HG03439 (cell line): ENCODE measurements around the gene ARID5B.
"Not testable (repeated sequence)": the region's sequence is repeated elsewhere in the genome, so short reads cannot be mapped to it uniquely, and the experiment has no call there.

ENCODE experiments used
- ATAC-seq: cut with Tn5 transposase; IDR thresholded peaks from one replicate; pipeline ENCODE4 v1.9.1; 2021; ENCODE audit warnings: mild to moderate bottlenecking, moderate library complexity; ENCODE audit not compliant: unreplicated experiment

ARID5B gene

GRCh38 chr10:61900829-61901792, at the start of gene ARID5B:
ARID5B (plus strand) TSS chr10:61901699; CDS start chr10:61901710, 11 bp downstream.
- ATAC-seq: no peak

GRCh38 chr10:61852261-61852660, 49.2 kb upstream of the ARID5B start:
- ATAC-seq: no peak

GRCh38 chr10:61855771-61856170, 45.7 kb upstream of the ARID5B start:
- no peak for ATAC-seq

- ATAC-seq: no peak
Measured at GRCh38 chr10:61857746-61858145, 43.8 kb upstream of the ARID5B start.

GRCh38 chr10:61859786-61860185, 41.7 kb upstream of the ARID5B start:
- no peak for ATAC-seq

- no peak for ATAC-seq
Measured at GRCh38 chr10:61860964-61861758, 40.3 kb upstream of the ARID5B start.

- ATAC-seq: no peak
Measured at GRCh38 chr10:61863981-61864380, 37.5 kb upstream of the ARID5B start.

- ATAC-seq: no peak
Measured at GRCh38 chr10:61866700-61867368, 34.7 kb upstream of the ARID5B start.

- ATAC-seq: not testable (repeated sequence)
Measured at GRCh38 chr10:61867374-61867773, 34.1 kb upstream of the ARID5B start.

GRCh38 chr10:61867817-61868216, 33.7 kb upstream of the ARID5B start:
- not testable (repeated sequence) for ATAC-seq

- ATAC-seq: no peak
Measured at GRCh38 chr10:61869041-61869675, 32.3 kb upstream of the ARID5B start.

- no peak for ATAC-seq
Measured at GRCh38 chr10:61869774-61870525, 31.5 kb upstream of the ARID5B start.

- no peak for ATAC-seq
Measured at GRCh38 chr10:61870526-61870895, 31.0 kb upstream of the ARID5B start.

GRCh38 chr10:61871487-61871886, 30.0 kb upstream of the ARID5B start:
- ATAC-seq: no peak

GRCh38 chr10:61877887-61878739, 23.4 kb upstream of the ARID5B start:
- no peak for ATAC-seq

GRCh38 chr10:61878740-61879068, 22.8 kb upstream of the ARID5B start:
- no peak for ATAC-seq

- no peak for ATAC-seq
Measured at GRCh38 chr10:61882621-61883370, 18.7 kb upstream of the ARID5B start.

GRCh38 chr10:61883371-61884025, 18.0 kb upstream of the ARID5B start:
- ATAC-seq: no peak
